Ascending aorta (tissue), 2 donors: ENCODE data around the gene HS3ST1. TPM values are rescaled to one million over a fixed set of nuclear protein-coding genes. Genes with fewer than 3 reads are reported as not detected.

Experiments used
- DNase-seq, 2 donors: peaks; one replicate each; pipeline ENCODE4 v3.0.0-alpha.2; 2019; ENCODE audit warnings: low spot score in 2 of 2
- H3K27ac ChIP-seq, 2 donors: fragments of 200-600 bp; sonication (generic); one replicate each; pipeline ENCODE4 v1.5.1; 2016 to 2017; ENCODE audit warnings: mild to moderate bottlenecking in 1 of 2
- H3K27me3 ChIP-seq: fragments of 200-600 bp; sonication (generic); one replicate; pipeline ENCODE4 v1.5.1; 2017
- H3K36me3 ChIP-seq, 2 donors: fragments of 200-600 bp; sonication (generic); one replicate each; pipeline ENCODE4 v1.5.1; 2016
- H3K4me1 ChIP-seq, 2 donors: fragments of 200-600 bp; sonication (generic); one replicate each; pipeline ENCODE4 v1.5.1; 2016 to 2017; ENCODE audit warnings: mild to moderate bottlenecking in 1 of 2
- H3K4me3 ChIP-seq, 2 donors: fragments of 200-600 bp; sonication (generic); one replicate each; pipeline ENCODE4 v1.5.1; 2016 to 2017; ENCODE audit warnings: mild to moderate bottlenecking in 1 of 2
- H3K9me3 ChIP-seq, 2 donors: fragments of 200-600 bp; sonication (generic); one replicate each; pipeline ENCODE4 v1.5.1; 2016
- intact Hi-C: fragments of 100-400 bp; cut with DNase I; formaldehyde crosslinking; loops from one replicate; pipeline ENCODE4 v1.15.1; 2023
- total RNA-seq: library from RNA; depleted of rRNA; stranded (reverse); fragments of >200 nt; gene quantifications from one replicate; pipeline ENCODE4 v1.1.0, GENCODE V29; 2016
- TF ChIP-seq, protein P1 (sequence below), 3 experiments: fragments of 200-600 bp in 2 of 3; fragments of 450-650 bp in 1 of 3; sonication (generic) in 2 of 3; IDR thresholded peaks; one replicate each; pipeline ENCODE4 v1.5.1; 2016 to 2019; ENCODE audit warnings: antibody characterized with exemption in 3 of 3, mild to moderate bottlenecking in 1 of 3, moderate library complexity in 1 of 3

Gene HS3ST1
- total RNA-seq, 1 donor from 2014 or later, result 0.64 TPM

DNA sequence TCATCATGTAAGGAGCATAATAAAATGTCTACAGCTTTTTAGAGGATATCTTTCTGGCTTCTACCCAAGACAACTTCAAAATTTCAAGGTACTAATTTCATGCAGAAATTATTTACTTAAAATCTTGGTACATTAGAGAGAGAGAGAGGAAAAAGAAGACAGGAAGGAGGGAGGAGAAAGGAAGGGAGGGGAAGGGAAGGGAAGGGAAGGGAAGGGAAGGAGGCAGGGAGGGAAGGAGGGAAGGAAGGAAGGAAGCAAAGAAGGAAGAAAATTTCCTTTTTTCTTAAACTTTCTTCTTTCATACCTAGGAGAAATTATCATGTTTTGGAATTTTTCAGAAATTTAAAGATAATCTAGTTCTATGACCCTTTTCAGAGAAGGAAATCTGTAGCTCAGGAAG is 61.8 kb downstream of the HS3ST1 start:
- DNase-seq, result no peak
- Histone ChIP-seq H3K27me3 (no peaks in the 10 kb centered on the region), H3K36me3 (no peaks in the 10 kb centered on the region), H3K4me3 (no peak overlapping the region), H3K9me3 (no peaks in the 10 kb centered on the region), H3K27ac (no peak overlapping the region), H3K4me1 (no peaks in the 10 kb centered on the region)
- intact Hi-C loops, result no loop called here
- TF ChIP-seq, protein P1, sequence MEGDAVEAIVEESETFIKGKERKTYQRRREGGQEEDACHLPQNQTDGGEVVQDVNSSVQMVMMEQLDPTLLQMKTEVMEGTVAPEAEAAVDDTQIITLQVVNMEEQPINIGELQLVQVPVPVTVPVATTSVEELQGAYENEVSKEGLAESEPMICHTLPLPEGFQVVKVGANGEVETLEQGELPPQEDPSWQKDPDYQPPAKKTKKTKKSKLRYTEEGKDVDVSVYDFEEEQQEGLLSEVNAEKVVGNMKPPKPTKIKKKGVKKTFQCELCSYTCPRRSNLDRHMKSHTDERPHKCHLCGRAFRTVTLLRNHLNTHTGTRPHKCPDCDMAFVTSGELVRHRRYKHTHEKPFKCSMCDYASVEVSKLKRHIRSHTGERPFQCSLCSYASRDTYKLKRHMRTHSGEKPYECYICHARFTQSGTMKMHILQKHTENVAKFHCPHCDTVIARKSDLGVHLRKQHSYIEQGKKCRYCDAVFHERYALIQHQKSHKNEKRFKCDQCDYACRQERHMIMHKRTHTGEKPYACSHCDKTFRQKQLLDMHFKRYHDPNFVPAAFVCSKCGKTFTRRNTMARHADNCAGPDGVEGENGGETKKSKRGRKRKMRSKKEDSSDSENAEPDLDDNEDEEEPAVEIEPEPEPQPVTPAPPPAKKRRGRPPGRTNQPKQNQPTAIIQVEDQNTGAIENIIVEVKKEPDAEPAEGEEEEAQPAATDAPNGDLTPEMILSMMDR (IDR thresholded peaks at IDR 0.05), result no peak

DNA sequence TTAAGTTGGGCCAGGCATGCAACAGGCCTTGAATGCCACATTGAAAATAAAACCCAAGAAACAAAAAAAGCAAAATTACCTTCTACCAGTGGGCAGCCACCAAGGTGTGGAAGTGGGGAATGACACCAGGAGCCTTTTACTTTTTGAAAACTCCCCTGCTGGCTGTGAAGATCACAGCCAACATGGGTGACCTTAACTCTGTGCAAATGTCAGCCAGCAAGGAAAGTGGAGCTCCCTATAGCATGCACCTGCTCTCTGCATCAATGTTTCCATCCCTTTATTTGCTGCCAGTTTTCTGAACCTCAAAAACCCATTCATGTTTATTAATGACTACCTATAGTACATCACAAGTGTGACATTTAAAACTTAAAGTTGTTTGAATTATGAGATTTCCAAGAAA is 63.7 kb downstream of the HS3ST1 start:
- H3K4me3 ChIP-seq, result no peak overlapping the region
- H3K27me3 ChIP-seq, result no peaks in the 10 kb centered on the region
- no peaks in the 10 kb centered on the region for H3K36me3 ChIP-seq
- H3K4me1 ChIP-seq, result no peaks in the 10 kb centered on the region
- H3K27ac ChIP-seq, result no peak overlapping the region
- intact Hi-C loops, result no loop called here
- H3K9me3 ChIP-seq, result no peaks in the 10 kb centered on the region
- DNase-seq, result no peak
- TF ChIP-seq, protein P1 (IDR thresholded peaks at IDR 0.05), result no peak

DNA sequence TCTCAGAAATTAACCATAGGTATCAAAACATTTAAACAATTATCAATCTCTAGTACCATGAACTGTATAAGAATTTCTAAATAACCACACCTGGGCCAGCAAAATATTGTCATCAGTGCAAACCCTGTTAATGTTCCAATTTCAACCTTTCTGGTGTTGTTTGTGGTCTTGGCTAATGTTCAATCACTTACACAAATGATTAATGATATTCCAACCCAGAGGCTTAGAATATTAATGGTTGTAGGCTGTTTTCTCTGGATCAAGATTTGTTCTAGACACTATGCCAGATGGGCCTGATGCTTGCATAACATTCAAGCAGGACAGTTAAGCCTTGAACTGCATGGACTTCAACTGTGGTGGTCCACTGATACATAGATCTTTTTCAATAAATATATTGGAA is 69.1 kb downstream of the HS3ST1 start:
- TF ChIP-seq, protein P1 (IDR thresholded peaks at IDR 0.05), result no peak
- no peak overlapping the region for H3K4me3 ChIP-seq
- H3K4me1 ChIP-seq, result no peaks in the 10 kb centered on the region
- H3K9me3 ChIP-seq, result no peaks in the 10 kb centered on the region
- H3K36me3 ChIP-seq, result no peaks in the 10 kb centered on the region
- no peak for DNase-seq
- H3K27ac ChIP-seq, result no peak overlapping the region
- intact Hi-C loops, result no loop called here
- H3K27me3 ChIP-seq, result no peaks in the 10 kb centered on the region

DNA sequence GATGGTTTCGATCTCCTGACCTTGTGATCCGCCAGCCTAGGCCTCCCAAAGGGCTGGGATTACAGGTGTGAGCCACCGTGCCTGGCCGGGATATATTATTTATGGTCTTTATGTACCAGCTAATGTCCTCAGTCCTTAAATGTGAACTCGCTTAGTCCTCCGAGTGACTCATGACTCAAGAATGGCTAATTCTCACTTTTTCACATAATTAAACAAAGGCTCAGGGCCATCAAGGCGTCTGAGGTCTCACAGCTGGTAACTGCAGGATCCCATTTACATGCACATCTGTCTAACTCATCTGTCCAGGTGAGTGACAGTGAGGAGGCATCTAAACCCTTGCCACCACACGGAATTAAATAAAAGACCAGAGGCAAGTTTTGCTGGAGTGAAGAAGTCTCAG is 73.5 kb downstream of the HS3ST1 start:
- intact Hi-C loops, result no loop called here
- TF ChIP-seq, protein P1 (IDR thresholded peaks at IDR 0.05), result no peak

DNA sequence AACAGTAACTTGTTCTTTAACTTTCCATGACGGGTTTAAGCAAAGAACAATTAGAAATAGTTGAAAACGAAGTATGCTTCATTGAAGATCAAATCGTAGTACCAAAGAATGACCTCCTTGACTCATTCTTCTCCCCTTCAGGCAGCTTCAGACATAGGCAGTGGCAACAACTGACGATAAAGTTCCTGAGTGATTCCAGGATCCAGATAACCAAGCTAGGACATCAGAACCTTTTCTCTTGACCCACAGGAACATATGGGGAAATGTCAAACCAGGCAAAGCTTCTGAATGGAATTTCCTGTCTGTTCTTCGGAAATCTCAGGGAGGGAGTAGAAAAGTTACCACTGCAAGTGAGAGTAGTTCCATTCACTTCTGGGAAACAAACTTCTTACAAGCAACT is 74.2 kb downstream of the HS3ST1 start:
- intact Hi-C loops, result no loop called here
- DNase-seq, result no peak
- Histone ChIP-seq H3K27me3 (no peaks in the 10 kb centered on the region), H3K27ac (no peak overlapping the region), H3K36me3 (no peaks in the 10 kb centered on the region), H3K9me3 (no peaks in the 10 kb centered on the region), H3K4me1 (no peaks in the 10 kb centered on the region), H3K4me3 (no peak overlapping the region)
- TF ChIP-seq, protein P1 (IDR thresholded peaks at IDR 0.05), result no peak

More for the DNA sequence above, 73.5 kb downstream of the HS3ST1 start:
- H3K27ac ChIP-seq, result no peak overlapping the region
- H3K27me3 ChIP-seq, result no peaks in the 10 kb centered on the region
- no peak for DNase-seq
- no peaks in the 10 kb centered on the region for H3K9me3 ChIP-seq
- no peaks in the 10 kb centered on the region for H3K36me3 ChIP-seq
- H3K4me3 ChIP-seq, result no peak overlapping the region
- H3K4me1 ChIP-seq, result no peaks in the 10 kb centered on the region

DNA sequence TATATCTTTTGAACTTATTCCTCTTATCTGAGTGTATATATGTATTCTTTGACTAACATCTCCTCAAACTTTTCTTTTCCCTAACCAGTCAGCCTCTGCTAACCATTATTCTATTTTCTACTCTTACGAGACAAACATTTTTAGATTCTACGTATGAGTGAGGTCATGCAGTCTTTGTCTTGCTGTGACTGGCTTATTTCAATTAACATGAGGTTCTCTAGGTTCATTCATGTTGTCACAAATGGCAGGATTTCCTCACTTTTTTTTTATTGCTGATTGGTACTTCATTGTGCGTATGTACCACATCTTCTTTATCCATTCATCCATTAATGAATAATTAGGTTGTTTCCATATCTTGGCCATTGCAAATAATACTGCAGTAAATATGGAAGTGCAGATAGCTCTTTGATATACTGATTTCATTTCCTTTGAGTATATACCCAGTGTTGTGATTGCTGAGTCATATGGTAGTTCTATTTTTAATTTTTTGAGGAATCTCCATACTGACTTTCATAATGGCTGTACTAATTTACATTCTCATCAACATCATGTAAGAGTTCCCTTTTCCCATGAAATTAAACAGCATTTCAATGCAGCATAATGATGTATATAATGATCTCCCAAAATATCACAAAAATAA is 80.1 kb downstream of the HS3ST1 start:
- Histone ChIP-seq H3K4me3 (no peak overlapping the region), H3K4me1 (no peaks in the 10 kb centered on the region), H3K27me3 (no peaks in the 10 kb centered on the region), H3K9me3 (no peaks in the 10 kb centered on the region), H3K27ac (no peak overlapping the region), H3K36me3 (no peaks in the 10 kb centered on the region)
- intact Hi-C loops, result no loop called here
- TF ChIP-seq, protein P1 (IDR thresholded peaks at IDR 0.05), result no peak
- DNase-seq, result no peak
